GM18858 (cell line): ENCODE data around the gene XPO4.
"Not testable (repeated sequence)": the region's sequence is repeated elsewhere in the genome, so short reads cannot be mapped to it uniquely, and the experiment has no call there.

Source experiments
- ATAC-seq: cut with Tn5 transposase; IDR thresholded peaks from one replicate; pipeline ENCODE4 v1.9.1; 2021; ENCODE audit not compliant: unreplicated experiment

XPO4 gene

GRCh38 chr13:20891768-20892167, 10.8 kb downstream of the XPO4 start:
- ATAC-seq = no peak

GRCh38 chr13:20891034-20891433, 11.5 kb downstream of the XPO4 start:
- ATAC-seq = no peak

- ATAC-seq = not testable (repeated sequence)
Measured at GRCh38 chr13:20890540-20890939, 12.0 kb downstream of the XPO4 start.

- no peak for ATAC-seq
Measured at GRCh38 chr13:20882206-20882605, 20.3 kb downstream of the XPO4 start.

GRCh38 chr13:20877902-20878301, 24.6 kb downstream of the XPO4 start:
- no peak for ATAC-seq

GRCh38 chr13:20876802-20877201, 25.7 kb downstream of the XPO4 start:
- not testable (repeated sequence) for ATAC-seq

GRCh38 chr13:20874439-20874838, 28.1 kb downstream of the XPO4 start:
- ATAC-seq = not testable (repeated sequence)

GRCh38 chr13:20873348-20873747, 29.2 kb downstream of the XPO4 start:
- ATAC-seq = no peak

- no peak for ATAC-seq
Measured at GRCh38 chr13:20870829-20871228, 31.7 kb downstream of the XPO4 start.

- no peak for ATAC-seq
Measured at GRCh38 chr13:20869540-20869939, 33.0 kb downstream of the XPO4 start.

- ATAC-seq = no peak
Measured at GRCh38 chr13:20867408-20867807, 35.1 kb downstream of the XPO4 start.

GRCh38 chr13:20861666-20862065, 40.9 kb downstream of the XPO4 start:
- not testable (repeated sequence) for ATAC-seq

- no peak for ATAC-seq
Measured at GRCh38 chr13:20860844-20861243, 41.7 kb downstream of the XPO4 start.

- no peak for ATAC-seq
Measured at GRCh38 chr13:20856650-20857049, 45.9 kb downstream of the XPO4 start.

- ATAC-seq = no peak
Measured at GRCh38 chr13:20851844-20852402, 50.6 kb downstream of the XPO4 start.

GRCh38 chr13:20848944-20849343, 53.6 kb downstream of the XPO4 start:
- ATAC-seq = no peak

- no peak for ATAC-seq
Measured at GRCh38 chr13:20848203-20848602, 54.3 kb downstream of the XPO4 start.

- ATAC-seq = no peak
Measured at GRCh38 chr13:20847296-20847695, 55.2 kb downstream of the XPO4 start.

GRCh38 chr13:20843166-20843565, 59.4 kb downstream of the XPO4 start:
- no peak for ATAC-seq

- ATAC-seq = no peak
Measured at GRCh38 chr13:20840568-20840967, 62.0 kb downstream of the XPO4 start.

- ATAC-seq = no peak
Measured at GRCh38 chr13:20833900-20834679, 68.5 kb downstream of the XPO4 start.

- no peak for ATAC-seq
Measured at GRCh38 chr13:20832861-20833260, 69.7 kb downstream of the XPO4 start.

GRCh38 chr13:20831933-20832332, 70.6 kb downstream of the XPO4 start:
- ATAC-seq = no peak
